ENCODE results near the gene LRFN2. TPM values are rescaled to one million over a fixed set of nuclear protein-coding genes. Genes with fewer than 3 reads are reported as not detected.
A peak's percentile ranks its signal among the peaks of the same experiment; 100 is the strongest.

LRFN2 gene
- total and polyA plus RNA-seq, 2 of the 8 experiments (the other 6 are each of a cell fraction or from before 2014, with no cell fraction given), result 2.3 TPM

- no peak for FAIRE-seq
Measured at GRCh38 chr6:40474937-40475336, 112.2 kb downstream of the LRFN2 start.

More at GRCh38 chr6:40474937-40475336, 112.2 kb downstream of the LRFN2 start:
- Histone ChIP-seq H3K9me3 (ENCODE audit: insufficient read depth in 2 of 2, low read depth in 1 of 2, low read length in 1 of 2) (no peaks in the 10 kb centered on the region), H2BK20ac (ENCODE audit: low read length) (no peak overlapping the region), H3K4ac (replicated peaks; ENCODE audit: insufficient read length, low read depth, low read length) (no peak overlapping the region), H2AK5ac (ENCODE audit: low read depth, low read length) (no peak overlapping the region), H2BK5ac (ENCODE audit: low read depth, low read length) (no peak overlapping the region), H3K27me3 (replicated peaks in 1 of 4; ENCODE audit: control insufficient read depth in 3 of 4, extremely low read depth in 1 of 4, insufficient read depth in 3 of 4, low read length in 3 of 4) (no peaks in the 10 kb centered on the region; a peak in 4 of 7 replicates), H3K79me1 (ENCODE audit: low read depth, low read length) (no peaks in the 10 kb centered on the region), H2BK120ac (replicated peaks; ENCODE audit: low read depth, low read length) (no peak overlapping the region), H4K8ac (ENCODE audit: extremely low read depth, insufficient read depth, low read length) (no peak overlapping the region), H3K27ac (ENCODE audit: low read depth, low read length) (no peak overlapping the region), H4K5ac (ENCODE audit: insufficient read length, low read depth, low read length) (no peak overlapping the region), H2AFZ (ENCODE audit: low read length) (no peak overlapping the region), H3K18ac (ENCODE audit: extremely low read depth, low read length) (no peak overlapping the region; the same call in 1 of the 2 replicates), H2BK12ac (ENCODE audit: low read depth, low read length) (no peak overlapping the region), H3K4me1 (replicated peaks in 1 of 4; ENCODE audit: control insufficient read depth in 3 of 4, insufficient read depth in 4 of 4, low read length in 3 of 4) (peaks cover 0 to 11% (median 10%) of the 10 kb centered on the region in 4 experiments; a peak in 6 of 7 replicates), H3K56ac (replicated peaks; ENCODE audit: insufficient read length, low read depth, low read length) (no peak overlapping the region), H3K23ac (ENCODE audit: insufficient read length) (no peak overlapping the region), H3K4me3 (ENCODE audit: extremely low read depth in 1 of 4, insufficient read depth in 2 of 4, low read depth in 3 of 4, low read length in 4 of 4) (no peak overlapping the region), H3K4me2 (ENCODE audit: insufficient read depth in 1 of 2, low read depth in 2 of 2, low read length in 2 of 2) (no peak overlapping the region), H3K14ac (ENCODE audit: insufficient read length) (no peak overlapping the region), H4K91ac (replicated peaks; ENCODE audit: insufficient read length, low read length) (no peak overlapping the region), H3K23me2 (ENCODE audit: low read depth, low read length) (no peaks in the 10 kb centered on the region; the same call in 1 of the 2 replicates), H4K20me1 (replicated peaks in 1 of 2; ENCODE audit: control insufficient read depth in 1 of 2, insufficient read depth in 2 of 2, low read length in 2 of 2) (peaks cover 0 to 2% of the 10 kb centered on the region in 2 experiments), H3K9ac (replicated peaks in 1 of 4; ENCODE audit: extremely low read depth in 1 of 4, low read depth in 3 of 4, low read length in 3 of 4) (no peak overlapping the region), H3K36me3 (ENCODE audit: control insufficient read depth in 2 of 4, insufficient read depth in 4 of 4, low read length in 3 of 4) (no peaks in the 10 kb centered on the region), H2BK15ac (ENCODE audit: low read length) (no peak overlapping the region), H3K79me2 (ENCODE audit: control insufficient read depth in 1 of 2, insufficient read depth in 2 of 2, low read length in 2 of 2) (no peaks in the 10 kb centered on the region)
- POLR2A ChIA-PET (ENCODE audit: partially characterized antibody), result no interaction called here
- no peak for DNase-seq (ENCODE audit: low read depth in 1 of 2, low spot score in 2 of 2)
- TF ChIP-seq USF2 (IDR thresholded peaks at IDR 0.05; ENCODE audit: low read length) (no peak), CTCF (IDR thresholded peaks at IDR 0.05; ENCODE audit: control extremely low read depth in 1 of 3, insufficient read depth in 1 of 3, low read depth in 1 of 3, low read length in 3 of 3) (peak; percentile 20 to 53 (median 52)), CBX8 (IDR thresholded peaks at IDR 0.05; ENCODE audit: borderline replicate concordance, low read depth, low read length) (no peak), RAD21 (IDR thresholded peaks at IDR 0.05 in 1 of 2, conservative IDR thresholded peaks at IDR 0.05 in 1 of 2; ENCODE audit: low read depth in 2 of 2, low read length in 2 of 2) (peak; percentile 61 to 76), E2F6 (IDR thresholded peaks at IDR 0.05) (no peak), BACH1 (IDR thresholded peaks at IDR 0.05; ENCODE audit: low read length) (no peak), ASH2L (IDR thresholded peaks at IDR 0.05; ENCODE audit: low read length) (no peak), TCF12 (IDR thresholded peaks at IDR 0.05; ENCODE audit: low read depth, low read length) (no peak)
- 90% methylated on average over 3 of the region's 3 CpGs; no CpG with 5 or more reads in 1 of the 2 experiments for WGBS, 2 experiments (ENCODE audit: extremely low coverage in 1 of 2, insufficient coverage in 1 of 2, insufficient read length in 1 of 2, insufficient replicate concordance in 2 of 2, low coverage in 1 of 2, low lambda C conversion rate in 2 of 2, missing lambda C conversion rate in 1 of 2)
- CTCF ChIA-PET (ENCODE audit: partially characterized antibody), result interaction anchor here (0.7 to 3.4 kb wide), 17 partner anchors 9 to 357 kb away, joined by 3 to 13 read pairs (median 4); no protein-coding TSS in a partner anchor

Measured in H1 (cell line).